Endothelial cell of umbilical vein (primary cell): Measurements from ENCODE around the gene NFYA. TPM values are rescaled to one million over a fixed set of nuclear protein-coding genes. Genes with fewer than 3 reads are reported as not detected.

Experiments used
- BruUV-seq: library from RNA; stranded (reverse); fragments of 400-500 nt; replicated peaks from 2 replicates; lab custom pipeline; 2021; lab: Mats Ljungman, UMichigan
- CTCF ChIA-PET: fragments of 300-600, 350-600 bp; sonication (Branson Sonifier 250); formaldehyde crosslinking; loops from one replicate; lab custom pipeline; 2021; ENCODE audit warnings: antibody characterized with exemption, inconsistent platforms; lab: Charles Lee
- POLR2A ChIA-PET: fragments of 300-600, 350-600 bp; sonication (Branson Sonifier 250); formaldehyde crosslinking; loops from one replicate; lab custom pipeline; 2021; ENCODE audit warnings: antibody characterized with exemption, inconsistent platforms; lab: Charles Lee
- DNase-seq: peaks from one replicate; pipeline ENCODE4 v3.0.0-alpha.2; 2011; ENCODE audit warnings: low read depth, low spot score
- FAIRE-seq: peaks from 2 replicates; lab custom pipeline; 2011; peaks lifted over from hg19 to GRCh38; lab: Jason Lieb, UNC
- H2AFZ ChIP-seq: 2 replicates; pipeline ENCODE4 v1.6.0; 2012; ENCODE audit warnings: low read depth, low read length, control low read depth, inconsistent platforms
- H3K27ac ChIP-seq: 2 replicates; pipeline ENCODE4 v1.5.1; 2011; ENCODE audit warnings: low read depth, mild to moderate bottlenecking, control low read depth, low read length, moderate library complexity; ENCODE audit not compliant: insufficient read depth
- H3K27me3 ChIP-seq, 2 experiments: 2 replicates each; pipeline versions ENCODE4 v1.6.0 to v1.6.1; 2011; ENCODE audit warnings: low read length in 2 of 2, mixed read lengths in 1 of 2; ENCODE audit not compliant: control insufficient read depth in 2 of 2, insufficient read depth in 2 of 2
- H3K36me3 ChIP-seq, 2 experiments: 2 replicates in 1 of 2; 3 replicates in 1 of 2; pipeline ENCODE4 v1.5.1; 2011; ENCODE audit warnings: low read length in 2 of 2, mild to moderate bottlenecking in 1 of 2, moderate library complexity in 1 of 2; ENCODE audit not compliant: control insufficient read depth in 2 of 2, insufficient read depth in 2 of 2; ENCODE audit errors: extremely low read depth in 1 of 2
- H3K4me1 ChIP-seq: 3 replicates; pipeline ENCODE4 v1.5.1; 2011; ENCODE audit warnings: mild to moderate bottlenecking, low read length; ENCODE audit not compliant: control insufficient read depth, insufficient read depth; ENCODE audit errors: extremely low read depth
- H3K4me2 ChIP-seq: 2 replicates; pipeline ENCODE4 v1.6.1; 2011; ENCODE audit warnings: low read length, control low read depth, mixed read lengths; ENCODE audit not compliant: insufficient read depth
- H3K4me3 ChIP-seq, 3 experiments: fragments of 200-600 bp in 1 of 3; sonication (generic), shearing (Covaris generic) in 1 of 3; replicated peaks in 1 of 3; 2 replicates each; pipeline ENCODE4 v1.5.1; 2011 to 2016; ENCODE audit warnings: control low read depth in 3 of 3, low read length in 3 of 3, mild to moderate bottlenecking in 2 of 3, inconsistent platforms in 1 of 3, low read depth in 1 of 3, moderate library complexity in 1 of 3; ENCODE audit not compliant: insufficient read depth in 1 of 3
- H3K79me2 ChIP-seq: 2 replicates; pipeline ENCODE4 v1.6.0; 2012; ENCODE audit warnings: low read length, inconsistent platforms; ENCODE audit not compliant: control insufficient read depth, insufficient read depth
- H3K9ac ChIP-seq: replicated peaks from 2 replicates; pipeline ENCODE3; 2011; ENCODE audit warnings: low read length, control low read depth; ENCODE audit not compliant: insufficient read depth; ENCODE audit errors: extremely low read depth
- H3K9me1 ChIP-seq: replicated peaks from 3 replicates; pipeline ENCODE4 v1.6.0; 2011; ENCODE audit warnings: mild to moderate bottlenecking, low read length; ENCODE audit not compliant: control insufficient read depth, insufficient read depth; ENCODE audit errors: extremely low read depth
- H3K9me3 ChIP-seq: replicated peaks from 2 replicates; pipeline ENCODE4 v1.5.1; 2012; ENCODE audit warnings: low read length, inconsistent platforms; ENCODE audit not compliant: control insufficient read depth, insufficient read depth
- H4K20me1 ChIP-seq: replicated peaks from 2 replicates; pipeline ENCODE3; 2011; ENCODE audit warnings: mild to moderate bottlenecking, low read length; ENCODE audit not compliant: control insufficient read depth, insufficient read depth; ENCODE audit errors: extremely low read depth
- EZH2 ChIP-seq: IDR thresholded peaks from 2 replicates; pipeline ENCODE4 v1.6.1; 2012; ENCODE audit warnings: borderline replicate concordance, low read depth, mild to moderate bottlenecking, moderate library complexity, low read length, inconsistent platforms; ENCODE audit not compliant: severe bottlenecking
- FOS ChIP-seq: IDR thresholded peaks from 2 replicates; pipeline ENCODE4 v1.6.1; 2011; ENCODE audit warnings: mild to moderate bottlenecking, low read length, moderate library complexity, borderline replicate concordance; ENCODE audit not compliant: insufficient read depth
- GATA2 ChIP-seq: IDR thresholded peaks from 2 replicates; pipeline ENCODE4 v1.7.0; 2011; ENCODE audit warnings: low read depth, mild to moderate bottlenecking, moderate library complexity, mixed read lengths, low read length; ENCODE audit not compliant: insufficient read length, insufficient read depth
- JUN ChIP-seq: IDR thresholded peaks from 2 replicates; pipeline ENCODE4 v1.6.1; 2011; ENCODE audit warnings: borderline replicate concordance, low read depth; ENCODE audit not compliant: insufficient read length, insufficient read depth
- MAX ChIP-seq: IDR thresholded peaks from 2 replicates; pipeline ENCODE4 v1.6.1; 2011; ENCODE audit not compliant: insufficient read depth, insufficient read length
- MYC ChIP-seq: IDR thresholded peaks from one replicate; pipeline ENCODE4 v1.6.1; 2011; ENCODE audit warnings: mild to moderate bottlenecking, low read depth, low read length
- POLR2A ChIP-seq: IDR thresholded peaks from 2 replicates; pipeline ENCODE4 v1.6.1; 2012; ENCODE audit warnings: low read depth, mild to moderate bottlenecking, control low read depth, low read length
- POLR2AphosphoS5 ChIP-seq: IDR thresholded peaks from 2 replicates; pipeline ENCODE4 v1.6.1; 2012; ENCODE audit warnings: low read depth, mild to moderate bottlenecking, control low read depth, low read length, moderate library complexity; ENCODE audit not compliant: insufficient read depth
- dilution Hi-C: fragments of 300-500 bp; cut with MboI; formaldehyde crosslinking; loops from one replicate; pipeline ENCODE4 v1.15.0; 2019; ENCODE audit warnings: low sequenced_read_pairs; ENCODE audit not compliant: extremely low pct_ligation_motif_present
- intact Hi-C: fragments of 100-400 bp; cut with micrococcal nuclease; formaldehyde crosslinking; loops from one replicate; pipeline ENCODE4 v1.10.0; 2022
- polyA plus RNA-seq, 4 experiments: library from polyadenylated mRNA; depleted of rRNA in 3 of 4; stranded (reverse) in 3 of 4; unstranded in 1 of 4; fragments of >200 nt; gene quantifications; 2 replicates each; pipeline versions ENCODE4 v1.2.1 to v1.2.3, GENCODE V29; 2011 to 2012; ENCODE audit warnings: missing spikeins in 1 of 4
- total RNA-seq: library from RNA; stranded (reverse); gene quantifications from 2 replicates; pipeline ENCODE4 v1.2.3, GENCODE V29; 2021
- TF ChIP-seq, protein P1 (sequence below), 2 donors: IDR thresholded peaks; 1 replicate in 1 of 2; 2 replicates in 1 of 2; pipeline ENCODE4 v1.5.1; 2011; ENCODE audit warnings: low read length in 2 of 2, mild to moderate bottlenecking in 2 of 2, moderate library complexity in 2 of 2, control low read depth in 1 of 2, inconsistent platforms in 1 of 2, low read depth in 1 of 2; ENCODE audit not compliant: insufficient read depth in 1 of 2; ENCODE audit errors: extremely low read depth in 1 of 2

Gene NFYA
- total and polyA plus RNA-seq, 2 donors (not counting 3 experiments of a cell fraction or from before 2014, with no cell fraction given), result 13.1 to 29.0 TPM

GRCh38 chr6:41078101-41078500, 5.3 kb downstream of the NFYA start:
- dilution Hi-C loops (no loop called here), intact Hi-C loops (no loop called here)
- H3K27ac ChIP-seq, result no peak overlapping the region
- H3K79me2 ChIP-seq, result peaks cover 87% of the 10 kb centered on the region
- H3K4me1 ChIP-seq, result peaks cover 23% of the 10 kb centered on the region
- TF ChIP-seq FOS (no peak), POLR2AphosphoS5 (no peak), JUN (no peak), MAX (no peak), EZH2 (no peak), GATA2 (no peak), MYC (no peak), POLR2A (no peak)
- TF ChIP-seq, protein P1, sequence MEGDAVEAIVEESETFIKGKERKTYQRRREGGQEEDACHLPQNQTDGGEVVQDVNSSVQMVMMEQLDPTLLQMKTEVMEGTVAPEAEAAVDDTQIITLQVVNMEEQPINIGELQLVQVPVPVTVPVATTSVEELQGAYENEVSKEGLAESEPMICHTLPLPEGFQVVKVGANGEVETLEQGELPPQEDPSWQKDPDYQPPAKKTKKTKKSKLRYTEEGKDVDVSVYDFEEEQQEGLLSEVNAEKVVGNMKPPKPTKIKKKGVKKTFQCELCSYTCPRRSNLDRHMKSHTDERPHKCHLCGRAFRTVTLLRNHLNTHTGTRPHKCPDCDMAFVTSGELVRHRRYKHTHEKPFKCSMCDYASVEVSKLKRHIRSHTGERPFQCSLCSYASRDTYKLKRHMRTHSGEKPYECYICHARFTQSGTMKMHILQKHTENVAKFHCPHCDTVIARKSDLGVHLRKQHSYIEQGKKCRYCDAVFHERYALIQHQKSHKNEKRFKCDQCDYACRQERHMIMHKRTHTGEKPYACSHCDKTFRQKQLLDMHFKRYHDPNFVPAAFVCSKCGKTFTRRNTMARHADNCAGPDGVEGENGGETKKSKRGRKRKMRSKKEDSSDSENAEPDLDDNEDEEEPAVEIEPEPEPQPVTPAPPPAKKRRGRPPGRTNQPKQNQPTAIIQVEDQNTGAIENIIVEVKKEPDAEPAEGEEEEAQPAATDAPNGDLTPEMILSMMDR (IDR thresholded peaks at IDR 0.05; ENCODE audit: extremely low read depth in 1 of 2, insufficient read depth in 1 of 2, low read depth in 1 of 2, low read length in 2 of 2), result no peak
- DNase-seq, result no peak
- FAIRE-seq, result no peak
- ChIA-PET POLR2A (no interaction called here), CTCF (interaction anchor here (1.6 kb wide), 1 partner anchor 10 kb away, joined by 5 read pairs; no protein-coding TSS in a partner anchor)
- H3K9me1 ChIP-seq, result no peaks in the 10 kb centered on the region
- H3K36me3 ChIP-seq, result peaks cover 5 to 11% of the 10 kb centered on the region in 2 experiments
- no peak overlapping the region for H3K4me2 ChIP-seq
- H4K20me1 ChIP-seq, result peaks cover 5% of the 10 kb centered on the region
- no peak overlapping the region for H3K9ac ChIP-seq
- no peak overlapping the region for H3K4me3 ChIP-seq
- no TSS peak for BruUV-seq
- H3K9me3 ChIP-seq, result no peaks in the 10 kb centered on the region
- H3K27me3 ChIP-seq, result no peaks in the 10 kb centered on the region
- no peak overlapping the region for H2AFZ ChIP-seq
